NK-92 (cell line): ENCODE results near the gene RELL1.

Experiments
- DNase-seq: peaks from one replicate; lab custom pipeline; 2025; ENCODE audit not compliant: unreplicated experiment; lab: John Stamatoyannopoulos, UW

Gene RELL1

GRCh38 chr4:37641886-37642849 lies 44.0 kb downstream of the RELL1 start:
- no peak for DNase-seq

- no peak for DNase-seq
Observed at GRCh38 chr4:37641352-37641751, 44.8 kb downstream of the RELL1 start.

- DNase-seq, result no peak
Observed at GRCh38 chr4:37639551-37640285, 46.5 kb downstream of the RELL1 start.

- DNase-seq, result no peak
Observed at GRCh38 chr4:37635155-37635554, 51.0 kb downstream of the RELL1 start.

- DNase-seq, result no peak
Observed at GRCh38 chr4:37634180-37634579, 52.0 kb downstream of the RELL1 start.

GRCh38 chr4:37632836-37633235 lies 53.3 kb downstream of the RELL1 start:
- no peak for DNase-seq

- no peak for DNase-seq
Observed at GRCh38 chr4:37631551-37631950, 54.6 kb downstream of the RELL1 start.

- DNase-seq, result no peak
Observed at GRCh38 chr4:37629713-37630112, 56.5 kb downstream of the RELL1 start.

- no peak for DNase-seq
Observed at GRCh38 chr4:37628977-37629609, 57.1 kb downstream of the RELL1 start.

GRCh38 chr4:37627263-37627662 lies 58.9 kb downstream of the RELL1 start:
- no peak for DNase-seq

GRCh38 chr4:37625499-37625898 lies 60.7 kb downstream of the RELL1 start:
- no peak for DNase-seq

GRCh38 chr4:37623940-37624339 lies 62.2 kb downstream of the RELL1 start:
- no peak for DNase-seq

GRCh38 chr4:37623125-37623524 lies 63.1 kb downstream of the RELL1 start:
- DNase-seq, result no peak

- no peak for DNase-seq
Observed at GRCh38 chr4:37620176-37620575, 66.0 kb downstream of the RELL1 start.

- DNase-seq, result no peak
Observed at GRCh38 chr4:37615720-37616063, 70.5 kb downstream of the RELL1 start.

- DNase-seq, result no peak
Observed at GRCh38 chr4:37615059-37615719, 71.0 kb downstream of the RELL1 start.

- no peak for DNase-seq
Observed at GRCh38 chr4:37612811-37613210, 73.4 kb downstream of the RELL1 start.

- DNase-seq, result no peak
Observed at GRCh38 chr4:37609626-37610025, 76.5 kb downstream of the RELL1 start.

- DNase-seq, result no peak
Observed at GRCh38 chr4:37607018-37607417, 79.2 kb downstream of the RELL1 start.

- no peak for DNase-seq
Observed at GRCh38 chr4:37605843-37606565, 80.2 kb downstream of the RELL1 start.

GRCh38 chr4:37604461-37604860 lies 81.7 kb downstream of the RELL1 start:
- no peak for DNase-seq
